Measurements from ENCODE around the gene TPSG1.
"Not testable (repeated sequence)": the region's sequence is repeated elsewhere in the genome, so short reads cannot be mapped to it uniquely, and the experiment has no call there.

TPSG1 gene

GRCh38 chr16:1230084-1230470 lies 5.0 kb upstream of the TPSG1 start, which contains the start of gene TPSB2:
Gene TPSB2, minus strand, starts transcription at chr16:1230184. Its CDS starts 233 bp downstream, at chr16:1229951.
- not testable (repeated sequence) for DNase-seq

DNA sequence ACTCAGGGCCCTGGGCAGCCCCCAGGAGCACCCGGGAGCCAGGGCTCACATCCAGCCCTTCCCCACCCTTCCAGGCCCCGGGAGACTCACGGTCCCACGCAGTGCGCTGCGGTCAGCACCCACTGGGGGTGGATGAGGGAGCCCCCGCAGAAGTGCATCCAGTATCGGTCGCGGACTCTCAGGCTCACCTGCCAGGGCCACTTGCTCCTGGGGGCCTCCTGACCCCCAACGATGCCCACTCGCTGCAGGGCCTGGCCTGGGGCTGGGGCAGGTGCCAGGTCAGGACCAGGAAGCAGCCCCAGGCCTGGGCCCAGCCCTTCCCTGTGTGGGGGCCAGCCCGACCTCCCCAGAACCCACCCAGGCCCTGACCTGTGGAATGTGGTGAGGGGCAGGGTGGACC lies 4.4 kb upstream of the TPSG1 start:
- DNase-seq: not testable (repeated sequence)

GRCh38 chr16:1228227-1228626 lies 3.2 kb upstream of the TPSG1 start:
- not testable (repeated sequence) for DNase-seq

DNA sequence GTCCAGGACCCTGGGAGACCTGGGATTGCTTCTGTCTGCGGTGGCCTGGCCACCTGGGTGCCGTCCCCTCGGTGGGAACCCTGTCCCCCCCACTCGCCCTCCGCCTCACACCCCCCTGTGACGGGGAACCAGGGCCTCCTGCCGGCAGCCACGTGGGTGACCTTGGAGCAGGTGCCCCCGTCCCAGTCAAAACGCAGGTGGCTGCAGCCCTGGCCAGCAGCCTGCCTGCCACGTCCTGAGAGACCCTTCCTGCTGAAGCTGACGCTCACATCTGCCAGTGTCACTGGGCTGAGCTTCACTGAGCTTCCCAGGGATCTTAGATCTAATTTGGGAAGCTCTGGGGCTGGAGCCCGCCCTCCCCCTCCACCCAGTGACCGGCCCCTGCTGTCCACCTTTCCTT lies 1.6 kb upstream of the TPSG1 start:
- DNase-seq: not testable (repeated sequence)

DNA sequence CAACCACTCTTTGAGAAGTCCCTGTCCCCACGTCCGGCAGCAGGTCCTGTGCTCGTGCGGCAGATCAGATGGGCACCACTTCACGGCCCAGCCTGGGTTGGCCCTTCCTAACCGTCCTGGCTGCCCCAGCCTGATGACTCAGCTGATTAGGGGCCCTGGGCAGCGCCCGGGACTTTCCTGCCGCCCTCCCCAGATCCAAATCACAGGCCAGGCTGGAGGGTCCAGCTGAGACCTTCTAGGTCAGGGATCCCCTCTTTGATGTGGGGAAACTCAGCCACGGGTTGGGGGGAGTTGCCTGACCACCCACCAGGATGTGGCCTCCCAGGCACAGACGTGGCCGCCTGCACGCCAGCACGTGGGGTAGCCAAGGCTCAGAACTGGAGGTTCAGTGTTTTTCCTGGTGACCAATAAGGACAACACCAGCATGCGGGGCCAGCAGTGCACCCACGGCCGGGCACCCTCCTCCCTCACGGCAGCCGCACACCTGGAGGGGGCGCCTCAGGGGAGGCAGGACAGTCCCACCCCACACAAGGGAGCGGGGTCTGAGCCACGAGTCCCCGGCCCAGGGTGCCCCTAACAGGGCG lies 752 bp upstream of the TPSG1 start:
- not testable (repeated sequence) for DNase-seq

- DNase-seq: no peak
Observed at GRCh38 chr16:1224558-1224957, 510 bp downstream of the TPSG1 start.

- DNase-seq: no peak
Observed at GRCh38 chr16:1223355-1224214, 1.5 kb downstream of the TPSG1 start.

DNA sequence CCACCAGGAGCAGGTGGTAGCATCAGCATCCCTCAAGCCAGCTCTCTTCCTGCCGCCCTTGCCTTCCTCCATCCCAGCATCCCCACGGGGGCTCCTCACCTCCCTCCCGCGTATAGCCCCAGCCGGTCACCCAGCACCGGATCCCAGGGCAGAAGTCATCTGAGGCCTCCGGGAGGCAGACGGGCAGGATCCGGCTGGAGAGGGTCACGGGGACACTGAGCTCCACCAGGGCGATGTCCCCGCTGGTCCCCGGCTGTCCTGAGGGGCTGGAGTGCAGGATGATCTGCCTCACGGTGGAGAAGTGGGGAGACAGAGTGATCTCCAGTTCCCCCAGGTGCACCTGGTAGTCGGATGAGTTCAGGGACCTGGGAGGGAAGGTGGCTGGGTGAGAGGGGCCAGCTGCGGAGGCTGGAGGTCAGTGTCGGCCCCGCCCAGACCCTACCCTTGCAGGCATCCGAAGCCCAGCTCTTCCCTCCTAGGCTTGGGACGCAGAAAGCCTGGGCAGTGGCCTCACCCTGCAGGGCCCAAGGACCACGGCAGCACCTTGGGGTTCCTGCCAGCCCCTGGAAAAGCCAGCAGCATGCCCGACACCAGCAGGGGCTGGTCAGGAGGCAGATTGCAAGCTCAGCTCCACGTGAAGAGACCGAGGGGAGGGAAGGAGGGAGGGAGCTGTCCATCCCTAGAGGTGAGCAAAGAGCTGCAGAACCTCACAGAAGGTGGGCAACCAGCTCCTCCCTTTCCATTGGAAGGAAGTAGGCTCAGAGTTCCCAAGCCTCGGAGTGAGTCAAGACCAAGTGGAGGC lies 2.3 kb downstream of the TPSG1 start:
- no peak for DNase-seq

GRCh38 chr16:1221628-1222552 lies 3.2 kb downstream of the TPSG1 start:
- no peak for DNase-seq

DNA sequence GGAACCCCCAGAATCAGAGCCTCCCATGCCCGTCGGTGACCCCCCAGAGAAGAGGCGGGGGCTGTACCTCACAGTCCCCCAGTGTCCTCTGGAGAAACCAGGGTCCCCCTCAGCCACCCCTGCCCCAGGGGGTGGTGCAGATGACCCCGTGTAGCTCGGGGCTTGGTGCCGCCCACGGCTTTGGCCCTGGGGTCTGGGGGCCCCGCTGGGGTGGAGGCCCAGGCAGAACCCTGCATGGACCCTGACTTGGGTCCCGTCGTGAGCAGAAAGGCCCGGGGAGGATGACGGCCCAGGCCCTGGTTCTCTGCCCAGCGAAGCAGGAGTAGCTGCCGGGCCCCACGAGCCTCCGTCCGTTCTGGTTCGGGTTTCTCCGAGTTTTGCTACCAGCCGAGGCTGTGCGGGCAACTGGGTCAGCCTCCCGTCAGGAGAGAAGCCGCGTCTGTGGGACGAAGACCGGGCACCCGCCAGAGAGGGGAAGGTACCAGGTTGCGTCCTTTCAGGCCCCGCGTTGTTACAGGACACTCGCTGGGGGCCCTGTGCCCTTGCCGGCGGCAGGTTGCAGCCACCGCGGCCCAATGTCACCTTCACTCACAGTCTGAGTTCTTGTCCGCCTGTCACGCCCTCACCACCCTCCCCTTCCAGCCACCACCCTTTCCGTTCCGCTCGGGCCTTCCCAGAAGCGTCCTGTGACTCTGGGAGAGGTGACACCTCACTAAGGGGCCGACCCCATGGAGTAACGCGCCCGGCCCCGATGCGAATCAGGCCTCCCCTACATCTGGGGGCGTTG lies 4.0 kb downstream of the TPSG1 start:
- DNase-seq: no peak

GRCh38 chr16:1220098-1220728 lies 4.9 kb downstream of the TPSG1 start:
- DNase-seq: no peak

- no peak for DNase-seq
Observed at GRCh38 chr16:1218930-1219611, 6.0 kb downstream of the TPSG1 start.

- no peak for DNase-seq
Observed at GRCh38 chr16:1218061-1218929, 6.8 kb downstream of the TPSG1 start.

DNA sequence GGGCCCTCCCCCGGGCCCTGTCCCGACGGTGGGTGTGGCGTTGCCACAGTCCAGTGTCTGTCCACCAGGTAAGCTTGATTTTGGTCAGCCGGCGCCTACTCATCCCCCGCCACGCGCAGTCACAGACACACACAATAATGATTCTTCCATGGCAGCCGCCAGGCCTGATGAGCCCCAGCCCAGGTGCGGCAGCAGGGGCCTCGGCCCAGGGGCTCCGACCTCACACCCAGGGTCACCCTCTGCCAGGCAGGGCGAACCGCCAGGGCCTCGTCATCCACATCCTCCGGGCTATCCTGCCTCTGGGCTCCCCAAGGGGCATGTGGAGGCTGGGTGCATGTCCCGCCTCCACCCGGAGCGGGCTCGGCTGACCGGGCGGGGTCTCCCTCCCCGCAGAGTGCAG lies 7.5 kb downstream of the TPSG1 start:
- no peak for DNase-seq

GRCh38 chr16:1216681-1217400 lies 8.2 kb downstream of the TPSG1 start:
- no peak for DNase-seq

DNA sequence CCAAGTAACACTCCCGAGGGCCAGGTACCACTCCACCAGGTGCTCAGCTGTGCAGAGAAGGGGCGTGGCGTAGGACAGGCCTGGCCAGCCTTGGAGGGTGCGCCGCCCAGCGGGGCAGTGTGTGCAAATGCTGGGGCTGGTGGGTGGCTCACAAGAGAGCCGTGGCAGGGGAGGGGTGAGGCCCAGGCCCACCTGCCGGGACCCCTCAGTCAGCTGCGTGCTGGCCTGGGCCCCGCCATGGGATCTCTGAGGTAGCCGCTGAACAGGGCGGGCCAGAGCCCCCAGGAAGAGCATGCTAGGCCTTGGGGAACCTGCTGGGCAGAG lies 8.8 kb downstream of the TPSG1 start:
- DNase-seq: no peak

- DNase-seq: no peak
Observed at GRCh38 chr16:1215574-1216295, 9.3 kb downstream of the TPSG1 start.

DNA sequence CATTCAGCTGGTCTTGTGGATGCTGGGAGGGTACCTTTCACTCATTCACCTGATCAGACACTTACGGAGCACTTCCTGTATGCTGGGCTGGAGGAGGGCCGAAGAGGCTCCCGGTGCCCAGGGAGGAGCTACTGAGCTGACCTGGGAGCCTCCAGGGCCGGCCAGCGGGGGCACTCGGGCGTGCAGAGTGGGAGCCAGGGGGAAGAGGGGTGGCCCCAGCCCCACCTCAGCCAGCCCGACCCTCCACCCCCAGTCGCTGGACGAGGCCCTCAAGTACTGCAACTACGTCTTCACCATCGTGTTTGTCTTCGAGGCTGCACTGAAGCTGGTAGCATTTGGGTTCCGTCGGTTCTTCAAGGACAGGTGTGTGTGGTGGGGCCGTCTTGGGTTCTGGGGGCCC lies 10.3 kb downstream of the TPSG1 start:
- no peak for DNase-seq

Data from DMS79 treated with DMSO at 0.1 percent for 48 hours (cell line).